PC-3 (cell line): ENCODE measurements around the gene KDM4B.

Experiments
- EZH2 ChIP-seq: fragments of 300-600 bp; sonication (generic); IDR thresholded peaks from one replicate; pipeline ENCODE4 v1.6.1; 2017; ENCODE audit warnings: antibody characterized with exemption, mild to moderate bottlenecking, low read length; ENCODE audit not compliant: unreplicated experiment
- TF ChIP-seq, protein P1 (sequence below): fragments of 300-600 bp; sonication (generic); conservative IDR thresholded peaks from 2 replicates; pipeline ENCODE4 v1.5.1; 2017; ENCODE audit warnings: antibody characterized with exemption, low read depth, mild to moderate bottlenecking, low read length

DNA sequence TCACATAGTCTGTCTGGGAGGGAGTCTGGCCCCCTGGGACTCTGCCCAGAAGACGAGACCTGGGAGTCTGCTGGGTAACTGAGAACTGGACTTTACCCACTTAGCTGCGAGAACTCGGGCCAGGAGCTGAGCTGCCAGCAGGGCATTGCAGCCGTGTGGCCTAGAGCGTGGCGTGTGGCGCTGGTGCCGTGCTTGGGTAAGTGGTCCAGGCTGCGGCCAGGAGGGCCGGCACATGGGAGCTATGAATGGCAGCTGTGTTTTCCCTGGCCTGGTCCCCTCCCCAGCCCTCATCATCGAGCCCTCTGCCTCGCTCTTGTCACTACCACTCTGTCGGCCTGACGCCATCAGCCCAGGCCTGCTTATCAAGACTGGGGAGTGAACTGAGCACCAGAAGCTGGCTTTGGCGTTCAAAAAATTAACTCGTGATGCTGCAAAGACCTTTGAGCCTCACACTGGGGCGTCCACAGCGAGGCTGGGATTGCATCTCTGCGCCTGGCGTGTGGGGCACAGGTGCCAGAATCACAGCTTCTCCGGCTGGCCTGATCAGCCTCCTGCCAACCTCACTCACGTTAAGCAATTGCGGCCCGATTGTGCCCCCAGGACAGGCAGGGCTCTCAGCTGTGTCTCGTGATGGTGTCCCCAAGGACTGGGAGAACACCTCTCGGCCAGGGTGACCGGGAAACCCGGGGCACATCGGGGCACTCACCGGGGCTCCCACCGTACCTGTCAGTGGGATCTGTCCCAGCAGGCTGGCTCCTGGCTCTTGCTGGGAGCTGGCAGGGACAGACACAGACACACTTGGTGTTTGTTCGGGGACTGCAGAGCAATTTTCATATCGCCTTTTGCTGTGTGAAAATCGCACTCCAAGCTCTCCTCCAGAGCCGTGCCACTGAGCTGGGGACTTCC, 85.9 kb downstream of the KDM4B start:
- TF ChIP-seq, protein P1, sequence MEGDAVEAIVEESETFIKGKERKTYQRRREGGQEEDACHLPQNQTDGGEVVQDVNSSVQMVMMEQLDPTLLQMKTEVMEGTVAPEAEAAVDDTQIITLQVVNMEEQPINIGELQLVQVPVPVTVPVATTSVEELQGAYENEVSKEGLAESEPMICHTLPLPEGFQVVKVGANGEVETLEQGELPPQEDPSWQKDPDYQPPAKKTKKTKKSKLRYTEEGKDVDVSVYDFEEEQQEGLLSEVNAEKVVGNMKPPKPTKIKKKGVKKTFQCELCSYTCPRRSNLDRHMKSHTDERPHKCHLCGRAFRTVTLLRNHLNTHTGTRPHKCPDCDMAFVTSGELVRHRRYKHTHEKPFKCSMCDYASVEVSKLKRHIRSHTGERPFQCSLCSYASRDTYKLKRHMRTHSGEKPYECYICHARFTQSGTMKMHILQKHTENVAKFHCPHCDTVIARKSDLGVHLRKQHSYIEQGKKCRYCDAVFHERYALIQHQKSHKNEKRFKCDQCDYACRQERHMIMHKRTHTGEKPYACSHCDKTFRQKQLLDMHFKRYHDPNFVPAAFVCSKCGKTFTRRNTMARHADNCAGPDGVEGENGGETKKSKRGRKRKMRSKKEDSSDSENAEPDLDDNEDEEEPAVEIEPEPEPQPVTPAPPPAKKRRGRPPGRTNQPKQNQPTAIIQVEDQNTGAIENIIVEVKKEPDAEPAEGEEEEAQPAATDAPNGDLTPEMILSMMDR: no peak
- no peak for TF ChIP-seq EZH2
